Activated naive CD4-positive, alpha-beta T cell treated with anti-CD3 and anti-CD28 coated beads for 36 hours (primary cell): ENCODE results near the gene CHMP4A. TPM values are rescaled to one million over a fixed set of nuclear protein-coding genes. Genes with fewer than 3 reads are reported as not detected.
"Not testable (repeated sequence)": the region's sequence is repeated elsewhere in the genome, so short reads cannot be mapped to it uniquely, and the experiment has no call there.

Experiments
- CTCF ChIA-PET: fragments of 350-600 bp; sonication (Branson Sonifier 250); formaldehyde crosslinking; loops from one replicate; lab custom pipeline; 2021; ENCODE audit warnings: antibody characterized with exemption; lab: Charles Lee
- DNase-seq: peaks from one replicate; pipeline ENCODE4 v3.0.0-alpha.2; 2020
- H3K27ac Mint-ChIP-seq: one replicate; pipeline ENCODE4 v1.8.0; 2021; ENCODE audit warnings: mild to moderate bottlenecking, mixed read lengths
- H3K27me3 Mint-ChIP-seq: one replicate; pipeline ENCODE4 v1.8.0; 2021; ENCODE audit warnings: low read depth, mixed read lengths
- H3K36me3 Mint-ChIP-seq: one replicate; pipeline ENCODE4 v1.8.0; 2021; ENCODE audit warnings: low read depth, mixed read lengths
- H3K4me1 Mint-ChIP-seq: one replicate; pipeline ENCODE4 v1.8.0; 2021; ENCODE audit warnings: low read depth, mixed read lengths
- H3K4me3 Mint-ChIP-seq: one replicate; pipeline ENCODE4 v1.8.0; 2021; ENCODE audit warnings: mild to moderate bottlenecking, moderate library complexity, mixed read lengths
- H3K9me3 Mint-ChIP-seq: one replicate; pipeline ENCODE4 v1.8.0; 2021; ENCODE audit warnings: mixed read lengths
- intact Hi-C: fragments of 100-400 bp; cut with micrococcal nuclease; formaldehyde crosslinking; loops from one replicate; pipeline ENCODE4 v1.15.1; 2023
- total RNA-seq, 2 experiments: library from RNA; stranded (reverse); gene quantifications; one replicate each; pipeline ENCODE4 v1.2.3, GENCODE V29; 2021

CHMP4A gene
- total RNA-seq, 2 experiments from 2014 or later: 65.2 to 66.5 TPM

DNA sequence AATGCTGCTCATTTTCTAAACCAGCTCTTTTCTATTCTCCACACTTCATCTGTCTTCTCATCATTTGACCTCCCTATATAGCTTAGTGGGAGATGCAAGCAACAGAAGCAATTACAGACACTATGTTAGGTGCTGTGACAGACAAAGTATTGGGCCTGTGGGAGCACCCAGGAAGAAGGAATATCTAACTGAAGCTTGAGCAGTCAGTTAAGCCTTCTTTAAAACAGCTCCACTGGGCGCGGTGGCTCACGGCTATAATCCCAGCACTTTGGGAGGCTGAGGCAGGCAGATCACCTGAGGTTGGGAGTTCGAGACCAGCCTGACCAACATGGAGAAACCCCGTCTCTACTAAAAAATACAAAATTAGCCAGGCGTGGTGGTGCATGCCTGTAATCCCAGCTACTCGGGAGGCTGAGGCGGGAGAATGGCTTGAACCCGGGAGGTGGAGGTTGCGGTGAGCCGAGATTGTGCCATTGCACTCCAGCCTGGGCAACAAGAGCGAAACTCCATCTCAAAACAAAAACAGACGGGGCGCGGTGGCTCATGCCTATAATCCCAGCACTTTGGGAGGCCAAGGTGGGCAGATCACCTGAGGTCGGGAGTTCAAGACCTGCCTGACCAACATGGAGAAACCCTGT, 9.9 kb downstream of the CHMP4A start:
- intact Hi-C loops: not testable (repeated sequence)
- H3K36me3 Mint-ChIP-seq: peaks cover 66% of the 10 kb centered on the region

DNA sequence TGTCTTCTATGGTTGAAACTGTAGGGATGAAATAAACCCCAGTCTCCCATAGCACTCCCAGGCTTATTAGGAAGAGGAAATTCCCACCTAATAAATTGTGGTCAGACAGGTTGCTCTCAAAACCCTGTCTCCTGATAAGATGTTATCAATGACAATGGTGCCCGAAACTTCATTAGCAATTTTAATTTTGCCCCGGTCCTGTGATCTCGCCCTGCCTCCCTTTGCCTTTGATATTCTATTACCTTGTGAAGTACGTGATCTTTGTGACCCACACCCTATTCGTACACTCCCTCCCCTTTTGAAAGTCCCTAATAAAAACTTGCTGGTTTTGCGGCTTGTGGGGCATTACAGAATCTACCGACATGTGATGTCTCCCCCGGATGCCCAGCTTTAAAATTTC, 10.8 kb downstream of the CHMP4A start:
- H3K4me1 Mint-ChIP-seq: peaks cover 32% of the 10 kb centered on the region

More for the DNA sequence above, 9.9 kb downstream of the CHMP4A start:
- not testable (repeated sequence) for H3K27me3 Mint-ChIP-seq, H3K9me3 Mint-ChIP-seq, H3K27ac Mint-ChIP-seq, H3K4me3 Mint-ChIP-seq, DNase-seq
- CTCF ChIA-PET: interaction anchor here (0.7 kb wide), 1 partner anchor 39 kb away, joined by 3 read pairs; the partner anchor contains the start of gene TINF2
- peaks cover 30% of the 10 kb centered on the region for H3K4me1 Mint-ChIP-seq

DNA sequence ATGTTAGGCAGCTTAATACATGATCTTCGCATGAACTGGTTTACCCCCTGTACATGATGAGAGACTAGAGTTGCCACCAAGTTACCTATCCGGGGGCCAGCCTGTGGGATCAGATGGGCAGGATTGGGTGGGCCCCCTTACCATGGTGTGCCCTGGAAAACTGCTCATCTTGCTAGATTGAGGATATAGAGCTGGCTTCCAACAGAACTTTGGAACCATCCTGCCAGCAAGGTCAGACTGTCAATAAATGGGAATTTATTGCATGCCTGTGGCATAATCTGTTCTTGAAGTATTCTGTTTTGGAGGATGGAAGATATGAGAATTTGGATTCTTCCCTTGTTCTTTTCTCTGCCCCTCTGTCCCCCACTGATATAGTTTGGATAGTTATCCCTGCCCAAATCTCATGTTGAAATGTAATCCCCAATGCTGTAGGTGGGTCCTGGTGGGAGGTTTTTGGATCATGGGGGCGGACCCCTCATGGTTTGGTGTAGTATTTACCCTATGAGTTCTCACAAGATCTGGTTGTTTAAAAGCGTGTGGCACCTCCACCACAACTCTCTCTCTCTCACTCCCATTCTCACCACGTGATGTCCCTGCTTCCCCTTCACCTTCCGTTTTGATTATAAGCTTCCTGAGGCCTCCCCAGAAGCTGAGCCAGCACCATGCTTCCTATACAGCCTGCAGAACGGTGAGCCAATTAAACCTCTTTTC, 14.3 kb downstream of the CHMP4A start:
- H3K4me3 Mint-ChIP-seq: no peak overlapping the region
- CTCF ChIA-PET: interaction anchor here (0.6 kb wide), 1 partner anchor 134 kb away, joined by 3 read pairs; no protein-coding TSS in a partner anchor
- intact Hi-C loops: no loop called here

More for the DNA sequence above, 10.8 kb downstream of the CHMP4A start:
- H3K9me3 Mint-ChIP-seq, H3K27me3 Mint-ChIP-seq, DNase-seq, H3K4me3 Mint-ChIP-seq, intact Hi-C loops, H3K27ac Mint-ChIP-seq: not testable (repeated sequence)
- H3K36me3 Mint-ChIP-seq: peaks cover 60% of the 10 kb centered on the region
- CTCF ChIA-PET: interaction anchor here (0.7 kb wide), 1 partner anchor 40 kb away, joined by 3 read pairs; the partner anchor contains the start of gene TINF2

DNA sequence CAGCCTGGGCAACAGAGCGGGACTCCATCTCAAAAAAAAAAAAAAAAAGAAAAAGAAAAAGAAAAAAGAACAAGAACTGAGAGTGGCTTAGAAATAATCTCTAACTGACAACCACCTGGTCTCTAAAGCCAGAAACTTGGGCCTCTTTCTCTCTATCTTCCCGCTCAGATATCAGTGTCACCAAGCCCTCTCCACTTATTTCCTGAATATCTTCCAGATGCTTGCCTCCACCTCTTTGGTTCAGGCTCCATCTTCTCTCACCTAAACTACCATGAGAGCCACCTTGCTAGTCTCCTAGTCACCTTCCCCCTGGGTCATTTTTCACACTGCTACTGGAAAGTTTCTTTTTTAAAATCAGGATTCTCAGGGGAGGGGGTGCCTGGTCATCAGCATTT, 16.2 kb downstream of the CHMP4A start:
- intact Hi-C loops: no loop called here
- CTCF ChIA-PET: interaction anchor here (0.7 kb wide), 1 partner anchor 260 kb away, joined by 3 read pairs; no protein-coding TSS in a partner anchor
- Mint-ChIP-seq H3K36me3 (peaks cover 41% of the 10 kb centered on the region), H3K9me3 (no peaks in the 10 kb centered on the region), H3K4me3 (peak overlapping the region; percentile 96), H3K27me3 (no peaks in the 10 kb centered on the region), H3K4me1 (peaks cover 53% of the 10 kb centered on the region), H3K27ac (no peak overlapping the region)
- DNase-seq: no peak

More for the DNA sequence above, 14.3 kb downstream of the CHMP4A start:
- DNase-seq: no peak
- peaks cover 44% of the 10 kb centered on the region for H3K4me1 Mint-ChIP-seq
- peaks cover 7% of the 10 kb centered on the region for H3K9me3 Mint-ChIP-seq
- no peak overlapping the region for H3K27ac Mint-ChIP-seq
- H3K36me3 Mint-ChIP-seq: peaks cover 44% of the 10 kb centered on the region
- no peaks in the 10 kb centered on the region for H3K27me3 Mint-ChIP-seq

DNA sequence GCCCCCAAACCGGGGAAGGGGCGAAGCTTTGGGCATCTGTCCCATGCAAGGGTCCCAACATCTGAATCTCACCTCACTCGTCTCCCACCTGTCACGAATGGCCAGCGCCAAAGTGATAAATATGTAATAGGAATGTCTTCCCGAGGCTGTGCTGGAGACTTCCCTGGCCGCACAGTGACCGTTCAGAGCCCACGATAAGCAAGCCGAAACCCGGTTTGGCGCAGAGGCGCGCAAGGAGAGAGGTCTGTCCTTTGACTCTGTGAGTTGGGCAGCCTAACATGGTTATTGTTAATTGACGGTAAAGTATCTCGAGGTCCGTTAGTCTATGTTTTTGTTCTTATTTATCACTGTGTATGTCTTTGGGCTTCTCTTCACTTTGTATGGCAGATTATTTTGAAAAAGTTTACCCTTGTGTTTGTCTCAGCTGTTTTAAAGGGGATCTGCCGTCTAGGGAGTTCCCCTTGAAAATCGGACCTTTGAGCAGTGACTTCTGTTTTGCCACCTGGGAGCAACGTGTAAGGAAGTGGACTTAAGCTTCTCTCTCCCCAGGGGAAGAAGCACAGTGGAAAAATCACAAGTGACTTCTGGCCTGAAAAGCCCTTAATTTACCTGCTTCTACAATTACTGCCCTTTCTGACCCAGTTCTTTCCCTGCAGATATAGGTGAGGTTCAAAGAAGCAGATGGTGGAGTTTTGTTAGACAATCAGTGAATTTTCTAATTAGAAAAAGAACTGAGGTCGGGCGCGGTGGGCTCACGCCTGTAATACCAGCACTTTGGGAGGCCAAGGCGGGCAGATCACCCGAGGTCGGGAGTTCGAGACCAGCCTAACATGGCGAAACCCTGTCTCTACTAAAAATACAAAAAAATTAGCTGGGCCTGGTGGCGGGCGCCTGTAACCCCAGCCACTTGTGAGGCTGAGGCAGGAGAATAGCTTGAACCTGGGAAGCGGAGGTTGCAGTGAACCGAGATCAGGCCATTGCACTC, 16.9 kb downstream of the CHMP4A start:
- H3K36me3 Mint-ChIP-seq: peaks cover 36% of the 10 kb centered on the region
- CTCF ChIA-PET: interaction anchor here (0.7 to 2.8 kb wide), 6 partner anchors 17 to 260 kb away, joined by 3 to 10 read pairs (median 4); partner anchors contain the start of genes CHMP4A and TINF2
- DNase-seq: no peak
- no peaks in the 10 kb centered on the region for H3K9me3 Mint-ChIP-seq
- H3K27me3 Mint-ChIP-seq: no peaks in the 10 kb centered on the region
- H3K4me3 Mint-ChIP-seq: peak overlapping the region; percentile 96
- peak overlapping the region; percentile 93 for H3K27ac Mint-ChIP-seq
- H3K4me1 Mint-ChIP-seq: peaks cover 55% of the 10 kb centered on the region
- intact Hi-C loops: no loop called here

DNA sequence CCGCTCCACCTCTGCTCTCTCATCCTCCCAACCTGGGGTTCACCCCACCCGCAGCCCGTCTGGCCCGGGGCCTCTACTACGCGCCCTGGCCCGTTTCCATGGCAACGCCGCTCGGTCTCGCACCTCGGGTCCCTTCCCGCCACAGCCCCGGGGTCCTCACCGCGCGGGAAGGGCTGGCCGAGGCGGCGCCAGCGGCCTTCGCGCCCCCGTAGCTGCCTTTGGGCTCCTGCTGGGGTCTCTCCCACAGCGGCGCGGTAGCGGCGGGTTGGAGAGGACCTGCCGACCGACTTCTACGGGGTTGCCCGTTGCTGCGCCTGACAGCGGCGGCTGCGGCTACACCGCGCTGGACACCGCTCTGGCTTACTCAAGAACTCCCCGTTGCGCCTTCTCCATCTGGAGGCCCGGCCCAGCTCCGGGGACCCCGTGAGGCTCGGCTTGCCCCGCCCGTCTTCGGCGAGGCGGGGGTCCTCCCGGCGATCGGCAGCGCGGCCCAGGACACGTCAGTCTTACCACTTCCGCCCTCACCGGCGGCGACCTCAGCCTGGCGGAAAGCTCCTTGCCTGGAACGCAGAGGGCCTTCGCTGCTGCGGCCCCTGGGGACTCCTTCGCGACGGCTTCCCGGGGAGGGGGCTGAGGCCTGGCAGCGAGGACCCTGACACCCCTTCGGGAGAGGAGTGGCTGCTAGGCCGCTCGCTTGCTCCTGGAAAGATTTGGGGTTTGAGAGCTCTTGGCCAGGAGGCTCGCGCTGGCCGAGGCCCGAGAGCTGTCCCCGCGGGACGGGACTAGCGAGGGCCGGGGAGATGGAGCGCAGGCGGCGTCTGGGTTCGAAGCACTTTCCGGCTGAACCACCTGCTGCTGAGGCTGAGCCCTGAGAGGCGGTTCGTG, 17.9 kb downstream of the CHMP4A start, which contains the start of gene TM9SF1:
TM9SF1 (minus strand) TSS at position 256 of the 885 bp plus-strand sequence. CDS start 422 bp downstream, outside the sequence.
- H3K4me1 Mint-ChIP-seq: peaks cover 56% of the 10 kb centered on the region
- peaks cover 31% of the 10 kb centered on the region for H3K36me3 Mint-ChIP-seq
- H3K27me3 Mint-ChIP-seq: no peaks in the 10 kb centered on the region
- H3K4me3 Mint-ChIP-seq: peak within 1 kb of the TSS; percentile 96
- intact Hi-C loops: loop anchor here (1.0 kb wide), 9 partner anchors 18 to 102 kb away; partner anchors contain the start of genes CHMP4A, EMC9, GMPR2 and IRF9
- peak within 1 kb of the TSS; percentile 93 for H3K27ac Mint-ChIP-seq
- peak; percentile 89 for DNase-seq
- CTCF ChIA-PET: interaction anchor here (0.7 to 2.8 kb wide), 8 partner anchors 18 to 236 kb away, joined by 3 to 10 read pairs (median 3); partner anchors contain the start of genes CHMP4A, CIDEB and TINF2
- no peaks in the 10 kb centered on the region for H3K9me3 Mint-ChIP-seq

DNA sequence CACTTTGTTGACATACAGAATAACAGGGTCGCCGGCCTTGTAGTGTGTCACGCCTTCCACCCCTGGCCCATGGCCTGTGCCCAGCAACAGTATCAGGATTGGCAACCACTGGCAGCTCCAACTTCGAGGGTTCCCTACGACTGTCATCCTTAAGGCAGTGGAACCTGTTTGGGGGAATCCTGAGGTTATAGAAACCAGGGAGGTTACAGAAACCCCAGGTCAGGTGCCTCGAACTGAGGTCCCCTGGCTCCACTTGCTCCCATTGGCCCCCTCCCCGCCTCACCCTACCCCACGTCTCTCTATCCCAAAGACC, 18.5 kb downstream of the CHMP4A start:
- Mint-ChIP-seq H3K27ac (peak overlapping the region; percentile 93), H3K4me1 (peaks cover 58% of the 10 kb centered on the region), H3K4me3 (peak overlapping the region; percentile 96), H3K27me3 (no peaks in the 10 kb centered on the region), H3K9me3 (no peaks in the 10 kb centered on the region), H3K36me3 (peaks cover 30% of the 10 kb centered on the region)
- DNase-seq: no peak
- intact Hi-C loops: loop anchor here (1.0 kb wide), 9 partner anchors 18 to 102 kb away; partner anchors contain the start of genes CHMP4A, EMC9, GMPR2 and IRF9
- CTCF ChIA-PET: interaction anchor here (0.6 to 2.8 kb wide), 7 partner anchors 18 to 237 kb away, joined by 3 to 10 read pairs (median 4); partner anchors contain the start of genes CHMP4A, CIDEB and TINF2

DNA sequence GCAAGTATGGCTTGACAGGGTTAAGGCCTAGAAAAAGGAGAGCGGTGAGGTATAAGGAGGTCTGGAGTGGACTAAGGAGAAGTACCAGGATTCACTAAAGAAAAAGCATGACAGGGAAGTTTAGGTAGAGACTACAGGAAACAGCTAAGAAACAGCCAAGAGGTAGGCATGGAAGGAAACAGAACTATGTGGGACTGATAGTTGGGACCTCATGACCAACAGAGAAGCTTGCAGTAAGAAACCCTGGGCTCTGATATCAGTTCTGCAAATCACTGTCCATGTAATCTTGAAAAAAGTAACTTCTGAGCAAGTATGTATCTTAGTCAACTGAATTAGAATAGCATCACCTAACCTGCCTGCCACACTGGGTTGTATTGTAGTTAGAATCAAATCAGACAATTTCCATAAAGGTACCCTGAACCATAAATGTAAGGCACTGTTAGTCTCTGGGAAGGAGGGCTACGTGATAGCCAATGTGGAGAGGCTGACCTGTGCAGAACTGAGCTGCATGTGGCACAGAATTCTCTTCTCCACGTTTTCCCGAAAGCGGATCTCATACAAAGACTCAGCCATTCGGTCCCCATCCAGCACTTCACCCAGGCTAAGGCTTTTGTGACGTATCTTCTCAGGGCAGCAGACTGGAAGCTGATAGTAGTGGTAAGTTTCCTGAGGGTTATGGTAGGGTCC, 19.0 kb downstream of the CHMP4A start:
- Mint-ChIP-seq H3K9me3 (no peaks in the 10 kb centered on the region), H3K4me1 (peaks cover 57% of the 10 kb centered on the region), H3K36me3 (peaks cover 30% of the 10 kb centered on the region), H3K4me3 (peak overlapping the region; percentile 96), H3K27me3 (no peaks in the 10 kb centered on the region), H3K27ac (peak overlapping the region; percentile 93)
- no peak for DNase-seq
- CTCF ChIA-PET: interaction anchor here (0.6 to 2.8 kb wide), 6 partner anchors 48 to 237 kb away, joined by 3 to 10 read pairs (median 4); partner anchors contain the start of genes CIDEB and TINF2
- intact Hi-C loops: no loop called here

DNA sequence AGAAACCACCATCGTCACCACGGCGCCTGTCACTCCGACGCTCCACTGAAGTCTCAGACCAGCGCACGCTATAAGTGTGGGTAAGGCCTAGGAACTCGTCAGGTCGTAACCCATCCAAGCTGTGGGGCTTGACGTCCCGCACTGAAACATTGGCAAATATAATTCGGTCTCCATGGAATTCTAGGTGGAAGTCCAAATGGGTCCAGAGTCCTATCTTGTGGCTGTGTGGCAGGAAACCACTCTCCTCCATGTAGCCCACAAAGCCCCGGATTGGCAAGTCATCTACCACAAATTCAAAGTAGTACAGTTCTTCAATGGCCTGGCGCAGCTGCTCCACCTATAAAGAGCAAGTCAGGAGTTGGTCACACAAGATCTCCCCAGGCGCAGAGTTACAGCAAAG, 20.4 kb downstream of the CHMP4A start:
- H3K4me3 Mint-ChIP-seq: no peak overlapping the region

DNA sequence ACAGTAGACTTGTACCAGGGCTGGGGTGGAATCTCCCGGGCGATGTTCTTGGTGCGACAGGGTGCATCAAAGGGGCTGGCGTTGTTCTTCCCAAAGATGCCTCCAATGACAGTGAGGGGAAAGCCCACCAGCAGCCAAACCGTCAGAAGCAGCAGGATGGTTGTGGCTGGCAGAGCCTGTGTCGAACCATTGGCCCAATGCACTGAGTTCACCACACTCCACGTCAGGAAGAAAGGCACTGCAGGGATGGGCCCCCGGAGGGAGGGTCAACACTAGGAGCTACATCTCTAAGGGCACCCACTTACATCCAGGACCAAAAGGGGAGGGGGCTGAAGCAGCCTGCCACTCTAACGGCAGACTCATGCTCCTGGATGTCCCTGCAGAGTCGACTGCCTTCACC, 22.9 kb downstream of the CHMP4A start:
- Mint-ChIP-seq H3K27me3 (no peaks in the 10 kb centered on the region), H3K9me3 (no peaks in the 10 kb centered on the region), H3K27ac (no peak overlapping the region), H3K36me3 (peaks cover 16% of the 10 kb centered on the region), H3K4me3 (no peak overlapping the region), H3K4me1 (peaks cover 59% of the 10 kb centered on the region)
- CTCF ChIA-PET: interaction anchor here (0.7 to 1.0 kb wide), 2 partner anchors 10 to 98 kb away, joined by 3 read pairs; no protein-coding TSS in a partner anchor
- no peak for DNase-seq
- intact Hi-C loops: no loop called here

More for the DNA sequence above, 20.4 kb downstream of the CHMP4A start:
- H3K36me3 Mint-ChIP-seq: peaks cover 22% of the 10 kb centered on the region
- H3K9me3 Mint-ChIP-seq: no peaks in the 10 kb centered on the region
- peaks cover 54% of the 10 kb centered on the region for H3K4me1 Mint-ChIP-seq
- DNase-seq: no peak
- no peak overlapping the region for H3K27ac Mint-ChIP-seq
- no peaks in the 10 kb centered on the region for H3K27me3 Mint-ChIP-seq
- intact Hi-C loops: no loop called here
- CTCF ChIA-PET: interaction anchor here (0.5 to 2.3 kb wide), 2 partner anchors 70 to 104 kb away, joined by 3 to 5 read pairs; no protein-coding TSS in a partner anchor
